HG02798 (cell line): ENCODE data around the gene PLPP3.
A peak's percentile ranks its signal among the peaks of the same experiment; 100 is the strongest.

Experiments
- ATAC-seq: cut with Tn5 transposase; IDR thresholded peaks from one replicate; pipeline ENCODE4 v1.9.1; 2021; ENCODE audit warnings: mild to moderate bottlenecking; ENCODE audit not compliant: unreplicated experiment, poor library complexity

PLPP3 gene

GRCh38 chr1:56527548-56528302, 51.6 kb downstream of the PLPP3 start:
- no peak for ATAC-seq

GRCh38 chr1:56526571-56527174, 52.7 kb downstream of the PLPP3 start:
- ATAC-seq, result peak; percentile 73

GRCh38 chr1:56525489-56526041, 53.8 kb downstream of the PLPP3 start:
- ATAC-seq, result peak; percentile 85

- ATAC-seq, result no peak
Measured at GRCh38 chr1:56524263-56524662, 55.1 kb downstream of the PLPP3 start.

GRCh38 chr1:56522680-56523079, 56.7 kb downstream of the PLPP3 start:
- no peak for ATAC-seq

DNA sequence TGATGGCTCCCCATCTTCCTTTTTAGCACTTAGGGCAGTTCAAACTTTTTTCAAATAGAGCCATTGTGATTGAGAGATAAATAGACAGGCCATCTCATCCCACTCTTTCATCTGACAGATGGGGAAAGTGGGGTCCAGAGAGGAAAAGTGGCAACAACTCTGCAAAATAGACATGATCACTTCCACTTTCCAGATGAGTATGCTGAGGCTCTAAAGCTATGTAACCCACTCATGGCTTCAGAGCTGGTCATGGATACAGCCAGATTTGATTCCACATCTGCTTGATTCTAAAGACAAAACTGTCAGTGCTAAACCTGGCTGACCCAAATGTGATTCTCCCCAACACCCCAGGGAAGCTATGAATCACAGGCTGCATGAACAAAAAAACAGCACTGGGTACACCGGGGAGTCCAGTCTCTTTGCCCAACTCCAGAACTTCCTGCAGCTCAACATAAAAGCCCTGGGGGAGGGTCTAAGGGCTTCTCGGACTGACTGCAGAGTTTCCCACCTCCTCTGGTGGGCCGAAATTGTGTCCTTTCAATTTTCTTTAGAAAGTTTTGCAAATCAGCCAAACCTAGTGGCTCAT, 59.3 kb downstream of the PLPP3 start:
- ATAC-seq, result no peak

- no peak for ATAC-seq
Measured at GRCh38 chr1:56517404-56518130, 61.8 kb downstream of the PLPP3 start.

DNA sequence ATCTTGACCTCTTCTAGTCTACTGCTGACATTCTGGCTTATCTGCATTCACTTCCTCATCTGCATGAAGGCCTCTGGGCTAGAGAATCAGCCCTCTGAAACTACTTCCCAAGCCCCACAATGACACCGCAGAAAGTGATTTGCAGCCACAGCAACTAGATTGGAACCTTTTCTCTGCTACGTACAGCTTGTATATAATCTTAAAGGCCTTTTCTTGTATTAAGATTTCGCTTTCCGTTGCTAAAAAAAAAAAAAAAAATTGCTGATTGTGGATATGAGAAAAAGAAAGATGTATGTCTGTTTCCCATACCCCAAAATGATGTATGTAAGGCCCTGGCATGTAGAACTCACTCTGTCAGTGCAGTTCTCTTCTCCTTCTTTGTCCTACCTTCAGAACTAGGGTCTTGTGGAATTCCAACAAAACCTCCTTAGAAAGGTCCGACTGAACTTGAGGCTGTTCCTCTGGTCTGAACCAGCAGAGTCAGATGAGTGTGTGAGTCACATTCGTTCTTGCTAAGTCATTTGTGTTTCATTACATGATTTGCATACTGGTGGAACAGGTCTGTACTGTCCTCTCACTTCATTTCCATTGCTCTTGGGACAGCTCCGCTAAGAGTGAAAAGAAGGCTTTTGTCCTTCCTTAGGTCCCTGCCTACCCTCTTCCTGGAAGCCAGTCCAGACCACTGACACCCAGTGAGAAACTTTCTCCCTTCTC, 62.7 kb downstream of the PLPP3 start:
- ATAC-seq, result peak; percentile 92

DNA sequence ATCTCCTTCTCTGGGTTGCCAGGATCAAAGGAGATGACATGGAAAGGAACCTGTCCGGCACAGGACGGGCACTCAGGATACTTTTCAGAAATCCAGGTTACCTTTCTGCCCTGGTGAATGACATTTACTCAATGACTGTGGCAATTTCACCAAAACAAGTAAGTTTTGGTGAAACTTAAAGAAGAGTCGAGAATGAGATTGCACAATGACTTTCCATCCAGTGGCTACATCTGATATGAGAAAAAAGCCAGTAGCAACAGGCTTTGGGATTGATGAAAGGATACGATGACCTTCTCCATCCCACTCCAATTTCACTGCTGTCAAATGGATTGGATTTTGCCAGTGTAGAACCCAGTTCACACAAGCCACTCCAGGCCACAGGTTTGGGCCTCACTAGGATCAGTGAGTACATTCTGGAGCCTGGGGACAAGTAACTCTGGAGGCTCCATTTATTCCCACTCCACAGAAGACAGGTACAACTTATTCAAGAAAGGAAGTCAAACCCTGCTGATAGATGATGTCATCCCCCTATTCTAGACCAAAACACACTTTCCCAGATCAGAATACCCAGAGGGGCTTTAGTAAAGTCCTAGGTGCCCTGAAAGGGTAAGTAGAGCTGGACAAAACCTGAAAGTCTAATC, 63.3 kb downstream of the PLPP3 start:
- ATAC-seq, result no peak

GRCh38 chr1:56512724-56513494, 66.5 kb downstream of the PLPP3 start:
- no peak for ATAC-seq

DNA sequence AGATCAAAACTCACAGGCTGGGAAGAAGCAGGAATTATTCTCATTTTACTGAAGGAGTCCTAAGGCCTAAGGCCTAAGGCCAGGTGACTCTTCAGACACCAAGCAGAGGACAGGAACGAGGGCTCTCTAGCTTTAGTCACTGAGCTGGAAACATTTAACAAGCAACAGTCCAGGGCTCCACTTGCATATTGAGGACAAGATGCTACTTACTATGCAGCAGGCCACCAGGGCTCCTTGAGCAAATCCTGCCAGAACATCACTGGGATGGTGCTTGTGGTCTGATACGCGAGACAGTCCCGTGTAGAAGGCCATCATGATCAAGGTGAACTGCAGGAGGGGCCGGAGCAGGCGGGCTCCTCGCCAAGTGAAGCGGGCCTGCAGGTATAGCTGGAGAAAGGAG, 67.6 kb downstream of the PLPP3 start:
- ATAC-seq, result no peak

GRCh38 chr1:56511364-56511763, 68.0 kb downstream of the PLPP3 start:
- no peak for ATAC-seq

- no peak for ATAC-seq
Measured at GRCh38 chr1:56510642-56511021, 68.7 kb downstream of the PLPP3 start.

GRCh38 chr1:56509713-56510641, 69.4 kb downstream of the PLPP3 start:
- no peak for ATAC-seq

GRCh38 chr1:56508523-56508983, 70.8 kb downstream of the PLPP3 start:
- ATAC-seq, result no peak

- no peak for ATAC-seq
Measured at GRCh38 chr1:56507925-56508522, 71.3 kb downstream of the PLPP3 start.

GRCh38 chr1:56506951-56507491, 72.3 kb downstream of the PLPP3 start:
- ATAC-seq, result no peak
